ENCODE results near the gene SIPA1L3.

- TF ChIP-seq CTCF (IDR thresholded peaks at IDR 0.05) (no peak), POLR2AphosphoS5 (IDR thresholded peaks at IDR 0.05) (no peak), POLR2A (IDR thresholded peaks at IDR 0.05) (no peak)
These were observed 278.6 kb downstream of the SIPA1L3 start for GRCh38 chr19:38185562-38185961.
